Large intestine (tissue), 3 donors: ENCODE results near the gene MRPL47. TPM values are rescaled to one million over a fixed set of nuclear protein-coding genes. Genes with fewer than 3 reads are reported as not detected.

Experiments used
- DNase-seq, 2 donors: peaks; one replicate each; pipeline versions ENCODE4 v3.0.0 to v3.0.0-alpha.2; 2013
- H3K27ac ChIP-seq: one replicate; pipeline ENCODE4 v1.5.1; 2013; ENCODE audit warnings: low read length
- H3K27me3 ChIP-seq: 2 replicates; pipeline ENCODE4 v1.6.1; 2013; ENCODE audit warnings: low read length; ENCODE audit not compliant: control insufficient read depth, insufficient read depth
- H3K36me3 ChIP-seq: 2 replicates; pipeline ENCODE4 v1.6.1; 2013; ENCODE audit warnings: low read length; ENCODE audit not compliant: control insufficient read depth, insufficient read depth
- H3K4me1 ChIP-seq: one replicate; pipeline ENCODE4 v1.6.1; 2013; ENCODE audit warnings: low read length; ENCODE audit not compliant: control insufficient read depth, insufficient read depth
- H3K4me3 ChIP-seq: one replicate; pipeline ENCODE4 v1.5.1; 2013; ENCODE audit warnings: low read length
- H3K9me3 ChIP-seq: one replicate; pipeline ENCODE4 v1.6.1; 2013; ENCODE audit warnings: mild to moderate bottlenecking, low read depth, low read length, moderate library complexity; ENCODE audit not compliant: control insufficient read depth
- WGBS: methylation state at CpG from one replicate; pipeline ENCODE4 v1.1.5; 2013; ENCODE audit warnings: low lambda C conversion rate; ENCODE audit not compliant: insufficient coverage; 5-methylcytosine and 5-hydroxymethylcytosine counted together
- polyA plus RNA-seq: library from polyadenylated mRNA; unstranded; fragments of 120-200 nt; gene quantifications from one replicate; pipeline ENCODE4 v1.2.1, GENCODE V29; 2013

MRPL47 gene
- polyA plus RNA-seq, 1 donor, result 39.1 TPM

DNA sequence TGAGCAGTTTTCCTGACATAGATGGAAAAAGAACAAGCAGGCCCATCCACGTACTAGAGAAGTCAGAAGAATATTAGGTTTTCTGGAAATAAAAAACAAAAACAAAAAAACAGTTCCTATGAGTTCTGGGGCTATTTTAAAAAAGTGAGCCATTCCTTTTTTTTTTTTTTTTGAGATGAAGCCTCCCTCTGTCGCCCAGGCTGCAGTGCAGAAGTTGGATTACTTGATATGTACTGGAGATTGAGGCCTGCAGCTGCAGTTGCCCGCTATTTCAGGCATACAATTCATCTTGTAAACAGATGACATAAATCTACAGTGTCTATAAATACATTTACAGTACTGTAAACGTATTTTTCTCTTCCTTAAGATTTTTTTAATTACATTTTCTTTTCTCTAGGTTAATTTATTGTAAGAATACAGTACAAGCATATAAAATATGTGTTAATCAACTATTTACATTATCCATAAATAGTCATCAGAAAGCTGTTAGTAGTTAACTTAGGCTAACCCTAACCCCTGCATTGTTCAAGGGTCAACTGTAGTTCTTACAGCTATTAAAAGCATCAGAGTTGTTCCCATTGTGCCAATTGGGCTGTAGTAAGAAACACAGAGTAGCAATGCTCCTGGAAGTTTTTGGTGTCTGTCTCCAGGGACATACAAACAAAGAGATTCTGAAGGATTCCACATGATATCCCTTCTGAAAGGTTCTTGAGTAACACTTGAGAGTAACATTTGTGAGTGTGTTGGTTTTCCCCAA is 52.9 kb downstream of the MRPL47 start:
- H3K4me1 ChIP-seq, result no peaks in the 10 kb centered on the region
- H3K27ac ChIP-seq, result no peak overlapping the region
- H3K27me3 ChIP-seq, result no peaks in the 10 kb centered on the region
- no peaks in the 10 kb centered on the region for H3K9me3 ChIP-seq
- DNase-seq, result no peak
- WGBS, result 55% methylated on average over 2 of the region's 4 CpGs
- no peak overlapping the region for H3K4me3 ChIP-seq
- no peaks in the 10 kb centered on the region for H3K36me3 ChIP-seq

GRCh38 chr3:179546814-179547241 is 57.6 kb downstream of the MRPL47 start:
- Histone ChIP-seq H3K4me1 (no peaks in the 10 kb centered on the region), H3K4me3 (no peak overlapping the region), H3K27me3 (no peaks in the 10 kb centered on the region), H3K27ac (no peak overlapping the region), H3K9me3 (no peaks in the 10 kb centered on the region), H3K36me3 (no peaks in the 10 kb centered on the region)
- DNase-seq, result no peak
- no CpG with 5 or more reads among the region's 2 CpGs for WGBS

- Histone ChIP-seq H3K27ac (no peak overlapping the region), H3K4me1 (no peaks in the 10 kb centered on the region), H3K4me3 (no peak overlapping the region), H3K36me3 (no peaks in the 10 kb centered on the region), H3K9me3 (no peaks in the 10 kb centered on the region), H3K27me3 (no peaks in the 10 kb centered on the region)
- 86% methylated on average over 1 of the region's 2 CpGs for WGBS
- no peak for DNase-seq
Observed at GRCh38 chr3:179544981-179545645, 59.3 kb downstream of the MRPL47 start.

GRCh38 chr3:179542375-179542774 is 62.1 kb downstream of the MRPL47 start:
- no peak overlapping the region for H3K27ac ChIP-seq
- H3K27me3 ChIP-seq, result no peaks in the 10 kb centered on the region
- H3K4me3 ChIP-seq, result no peak overlapping the region
- no peaks in the 10 kb centered on the region for H3K9me3 ChIP-seq
- H3K4me1 ChIP-seq, result no peaks in the 10 kb centered on the region
- H3K36me3 ChIP-seq, result no peaks in the 10 kb centered on the region
- no peak for DNase-seq

DNA sequence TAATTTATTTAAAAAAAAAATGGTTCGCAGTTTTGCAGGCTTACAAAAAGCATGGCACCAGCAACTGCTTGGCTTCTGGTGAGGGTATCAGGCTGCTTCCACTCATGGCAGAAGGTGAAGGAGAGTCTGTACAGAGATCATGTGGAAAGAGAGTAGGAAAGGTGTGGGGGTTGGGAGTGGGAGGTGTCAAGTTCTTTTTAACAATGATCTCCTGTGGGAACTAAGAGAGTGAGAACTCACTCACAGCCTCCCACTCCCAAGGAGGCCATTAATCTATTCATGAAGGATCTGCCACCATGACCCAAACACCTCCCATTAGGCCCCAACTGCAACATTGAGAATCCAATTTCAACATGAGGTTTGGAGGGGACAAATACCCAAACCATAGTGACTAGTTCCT is 62.8 kb downstream of the MRPL47 start:
- WGBS, result no CpG with 5 or more reads among the region's 1 CpG
- H3K27me3 ChIP-seq, result peaks cover 3% of the 10 kb centered on the region
- H3K4me1 ChIP-seq, result no peaks in the 10 kb centered on the region
- H3K4me3 ChIP-seq, result no peak overlapping the region
- no peaks in the 10 kb centered on the region for H3K36me3 ChIP-seq
- H3K9me3 ChIP-seq, result no peaks in the 10 kb centered on the region
- no peak for DNase-seq
- H3K27ac ChIP-seq, result no peak overlapping the region

DNA sequence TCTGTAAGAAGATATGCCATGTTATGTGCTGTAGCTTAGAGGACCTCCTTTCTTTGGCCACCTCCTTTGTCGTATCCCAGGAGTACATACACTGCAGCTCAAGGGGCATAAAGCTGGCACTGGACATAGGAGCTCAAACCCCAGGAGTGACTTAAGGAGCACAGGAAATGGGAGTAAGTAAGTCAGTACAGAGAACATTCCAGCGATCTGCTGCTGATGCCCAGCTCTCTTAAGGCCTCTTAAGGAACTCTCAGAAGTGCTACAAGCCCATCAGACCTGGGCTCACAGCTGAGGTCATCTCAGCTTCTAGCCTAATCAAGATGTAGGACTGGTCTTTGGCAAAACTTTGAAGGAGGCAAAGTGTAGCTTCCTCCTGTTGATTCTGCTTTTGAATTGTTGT is 63.3 kb downstream of the MRPL47 start:
- DNase-seq, result no peak
- WGBS, result no CpG with 5 or more reads among the region's 2 CpGs
- peaks cover 3% of the 10 kb centered on the region for H3K27me3 ChIP-seq
- H3K36me3 ChIP-seq, result no peaks in the 10 kb centered on the region
- no peaks in the 10 kb centered on the region for H3K9me3 ChIP-seq
- no peaks in the 10 kb centered on the region for H3K4me1 ChIP-seq
- no peak overlapping the region for H3K27ac ChIP-seq
- no peak overlapping the region for H3K4me3 ChIP-seq

Other genes starting within 250 kb of the MRPL47 start
- 17.7 TPM for gene GNB4, start 153.2 kb downstream of the MRPL47 start, polyA plus RNA-seq
- 56.7 TPM for gene ACTL6A, start 41.7 kb downstream of the MRPL47 start, polyA plus RNA-seq
- 148 TPM for gene NDUFB5, start 156 bp upstream of the MRPL47 start, polyA plus RNA-seq
- 4.7 TPM for gene USP13, start 48.4 kb upstream of the MRPL47 start, polyA plus RNA-seq